ENCODE data around the gene CELF2. TPM values are rescaled to one million over a fixed set of nuclear protein-coding genes. Genes with fewer than 3 reads are reported as not detected.

CELF2 gene
- total and polyA plus RNA-seq, 2 of the 4 experiments (the other 2 are of a cell fraction) = 3.5 to 6.6 TPM

GRCh38 chr10:11331046-11331577 lies 313.4 kb downstream of the CELF2 start:
- no peak overlapping the region for H3K27ac ChIP-seq (ENCODE audit: insufficient read depth, low read length)
- TF ChIP-seq SMC3 (IDR thresholded peaks at IDR 0.05; ENCODE audit: low read depth, low read length) (no peak), RCOR1 (IDR thresholded peaks at IDR 0.05; ENCODE audit: insufficient replicate concordance, low read length) (no peak), NFE2L2 (IDR thresholded peaks at IDR 0.05; ENCODE audit: low read depth, low read length) (no peak), MAZ (IDR thresholded peaks at IDR 0.05; ENCODE audit: borderline replicate concordance, low read depth, low read length) (no peak), ELK1 (IDR thresholded peaks at IDR 0.05; ENCODE audit: borderline replicate concordance, low read depth, low read length) (no peak), CTCF (conservative IDR thresholded peaks at IDR 0.05; ENCODE audit: low read depth, low read length) (no peak), FOS (IDR thresholded peaks at IDR 0.05; ENCODE audit: low read depth, low read length) (no peak), RFX5 (IDR thresholded peaks at IDR 0.05; ENCODE audit: low read depth, low read length) (no peak), BHLHE40 (IDR thresholded peaks at IDR 0.05; ENCODE audit: low read depth, low read length) (no peak), POLR2A (IDR thresholded peaks at IDR 0.05; ENCODE audit: low read depth, low read length) (no peak), MXI1 (IDR thresholded peaks at IDR 0.05; ENCODE audit: borderline replicate concordance, low read depth, low read length) (no peak), USF2 (IDR thresholded peaks at IDR 0.05; ENCODE audit: low read depth, low read length) (no peak), CHD1 (IDR thresholded peaks at IDR 0.05; ENCODE audit: low read depth, low read length) (no peak), MAFK (IDR thresholded peaks at IDR 0.05; ENCODE audit: low read depth, low read length) (no peak), RAD21 (IDR thresholded peaks at IDR 0.05; ENCODE audit: low read length) (no peak), CEBPB (IDR thresholded peaks at IDR 0.05; ENCODE audit: low read depth, low read length) (no peak)
- H2BK120ac ChIP-seq (ENCODE audit: low read depth, low read length) = no peak overlapping the region
- no peaks in the 10 kb centered on the region for H3K27me3 ChIP-seq (ENCODE audit: control insufficient read depth, insufficient read depth, low read length)
- intact Hi-C loops (cut with micrococcal nuclease) (no loop called here), dilution Hi-C loops (cut with HindIII; ENCODE audit: low sequenced_read_pairs, unreplicated experiment) (no loop called here), in situ Hi-C loops (cut with MboI; ENCODE audit: low sequenced_read_pairs) (no loop called here)
- no peak overlapping the region for H2BK15ac ChIP-seq (ENCODE audit: low read depth, low read length)
- no peak overlapping the region for H2BK5ac ChIP-seq (ENCODE audit: low read depth, low read length, poor library complexity, severe bottlenecking)
- no peak overlapping the region for H2AFZ ChIP-seq (replicated peaks; ENCODE audit: low read length, poor library complexity)
- no peaks in the 10 kb centered on the region for H3K9me3 ChIP-seq (ENCODE audit: control insufficient read depth, insufficient read depth, low read length)
- no TSS peak for BruUV-seq (replicated peaks)
- H3K23ac ChIP-seq (ENCODE audit: low read depth, low read length) = no peak overlapping the region
- H3K4ac ChIP-seq (ENCODE audit: low read depth, low read length) = no peak overlapping the region
- H3K9ac ChIP-seq (ENCODE audit: low read depth, low read length) = no peak overlapping the region
- no peak overlapping the region for H3K14ac ChIP-seq (replicated peaks; ENCODE audit: low read depth, low read length)
- no peak overlapping the region for H2AK5ac ChIP-seq (ENCODE audit: low read depth, low read length)
- no peak overlapping the region for H4K5ac ChIP-seq (ENCODE audit: low read depth, low read length)
- no peak overlapping the region for H3K18ac ChIP-seq (ENCODE audit: low read depth, low read length)
- no peak overlapping the region for H4K91ac ChIP-seq (ENCODE audit: insufficient read depth, low read depth, low read length)
- H3K4me3 ChIP-seq (ENCODE audit: insufficient read depth, low read depth, low read length) = no peak overlapping the region
- POLR2A ChIA-PET (ENCODE audit: unreplicated experiment) = no interaction called here
- H2BK20ac ChIP-seq (ENCODE audit: low read depth, low read length) = no peak overlapping the region
- CTCF ChIA-PET = no interaction called here
- peaks cover 3% of the 10 kb centered on the region; the same call in 1 of the 2 replicates for H3K4me1 ChIP-seq (ENCODE audit: control insufficient read depth, insufficient read depth, low read length)
- no peaks in the 10 kb centered on the region for H3K79me1 ChIP-seq (ENCODE audit: low read depth in 1 of 2, low read length in 2 of 2)
- DNase-seq (no peak), ATAC-seq (ENCODE audit: low read depth) (no peak)
- no peak overlapping the region for H4K8ac ChIP-seq (ENCODE audit: low read depth in 2 of 2, low read length in 2 of 2)
- H2AK9ac ChIP-seq (replicated peaks; ENCODE audit: low read depth, low read length, poor library complexity) = no peak overlapping the region
- no peak overlapping the region for H3K56ac ChIP-seq (ENCODE audit: extremely low read depth, insufficient read depth, low read length)
- peaks cover 4% of the 10 kb centered on the region; the same call in 1 of the 2 replicates for H3K9me1 ChIP-seq (ENCODE audit: insufficient read depth, low read length)
- no peaks in the 10 kb centered on the region for H3K36me3 ChIP-seq (ENCODE audit: control insufficient read depth, insufficient read depth, low read length)
- no peak overlapping the region for H3K4me2 ChIP-seq (ENCODE audit: low read depth, low read length)
- no peaks in the 10 kb centered on the region for H4K20me1 ChIP-seq (ENCODE audit: insufficient read depth, low read length)
